SKM-1 treated with dmso at 0.1 percent for 144 hours (cell line): Measurements from ENCODE around the gene CCDC90B.

Experiments used
- DNase-seq: peaks from one replicate; lab custom pipeline; 2025; ENCODE audit not compliant: unreplicated experiment; lab: John Stamatoyannopoulos, UW

CCDC90B gene

DNA sequence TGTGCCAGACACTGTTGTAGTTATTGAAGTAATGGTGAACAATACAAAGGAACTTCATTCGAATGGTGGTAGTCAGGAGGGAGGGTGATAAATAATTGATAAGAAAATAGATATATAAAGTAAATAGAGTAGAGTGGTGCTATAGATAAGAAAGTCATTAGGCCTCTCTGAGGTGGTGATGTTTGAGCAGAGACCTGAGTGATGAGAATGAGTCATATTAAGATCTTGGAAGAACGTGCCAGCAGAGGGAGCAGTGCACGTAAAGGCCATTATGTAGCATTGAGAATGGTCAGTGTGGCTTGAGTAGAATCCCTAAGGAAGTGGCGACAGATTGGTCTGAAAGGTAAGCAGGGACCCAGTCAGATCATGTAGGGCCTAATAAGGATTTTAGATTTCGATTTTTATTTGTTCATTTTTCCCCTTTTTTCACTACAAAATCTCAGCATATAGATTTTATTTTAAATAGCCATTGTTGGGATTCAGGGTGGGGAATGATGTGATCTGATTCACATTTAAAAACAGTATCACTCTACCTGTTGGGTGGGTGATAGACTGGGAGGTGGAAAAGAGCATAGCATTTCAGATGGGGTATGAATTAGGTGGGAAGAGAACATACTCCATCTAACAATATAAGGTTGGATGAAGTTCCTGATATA is 44.7 kb downstream of the CCDC90B start:
- peak; percentile 45 for DNase-seq

DNA sequence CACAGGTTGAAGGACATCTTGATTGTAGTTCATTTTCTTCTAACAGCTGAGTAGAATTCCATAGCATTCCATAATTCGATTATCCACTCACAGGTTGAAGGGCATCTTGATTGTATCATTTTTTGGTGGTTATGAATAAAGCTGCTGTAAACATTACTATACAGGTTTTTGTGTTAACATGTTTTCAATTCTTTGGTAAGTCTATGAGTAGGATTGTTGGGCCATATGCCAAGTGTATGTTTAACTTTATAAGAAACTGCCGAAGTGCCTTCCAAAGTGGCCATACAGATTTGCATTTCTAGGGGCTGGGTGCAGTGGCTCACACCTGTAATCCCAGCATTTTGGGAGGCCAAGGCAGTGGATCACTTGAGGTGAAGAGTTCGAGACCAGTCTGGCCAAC is 48.1 kb downstream of the CCDC90B start:
- no peak for DNase-seq

DNA sequence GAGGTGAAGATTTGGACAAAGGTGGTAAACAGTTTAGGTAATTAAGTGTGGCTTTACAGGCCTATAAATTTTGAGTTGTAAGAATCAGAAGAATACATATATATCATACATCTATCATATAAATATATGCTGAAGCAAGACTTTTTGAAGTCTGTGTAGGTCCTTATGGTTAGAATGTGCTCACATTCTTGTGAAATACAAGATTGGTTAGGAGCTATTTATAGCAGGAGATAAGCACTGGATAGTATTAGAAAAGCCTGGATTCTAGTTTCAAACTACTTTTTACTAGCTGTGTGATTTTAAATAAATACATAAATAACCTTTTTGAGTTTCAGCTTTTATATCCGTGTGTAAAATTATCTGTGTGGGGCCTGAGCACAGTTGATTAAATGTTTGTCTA is 50.3 kb downstream of the CCDC90B start:
- DNase-seq = peak; percentile 2

DNA sequence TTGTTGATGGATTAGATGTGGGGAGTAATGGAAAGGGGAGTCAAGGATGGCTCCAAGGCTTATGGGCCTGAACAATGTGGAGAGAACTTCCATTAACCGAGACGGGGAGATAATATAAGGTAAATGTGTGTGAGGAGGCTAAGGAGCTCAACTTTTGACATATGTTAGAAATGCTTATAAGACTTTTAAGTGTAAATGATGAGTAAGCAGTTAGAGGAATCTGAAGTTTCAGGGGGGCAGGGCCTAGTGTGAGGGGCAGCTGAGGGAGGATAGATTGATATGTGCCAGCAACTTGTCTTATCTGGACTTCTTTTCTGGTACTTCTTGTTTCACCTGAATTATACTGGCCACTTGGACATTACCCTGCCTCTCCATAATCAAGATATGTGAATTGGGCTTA is 62.7 kb downstream of the CCDC90B start:
- no peak for DNase-seq

DNA sequence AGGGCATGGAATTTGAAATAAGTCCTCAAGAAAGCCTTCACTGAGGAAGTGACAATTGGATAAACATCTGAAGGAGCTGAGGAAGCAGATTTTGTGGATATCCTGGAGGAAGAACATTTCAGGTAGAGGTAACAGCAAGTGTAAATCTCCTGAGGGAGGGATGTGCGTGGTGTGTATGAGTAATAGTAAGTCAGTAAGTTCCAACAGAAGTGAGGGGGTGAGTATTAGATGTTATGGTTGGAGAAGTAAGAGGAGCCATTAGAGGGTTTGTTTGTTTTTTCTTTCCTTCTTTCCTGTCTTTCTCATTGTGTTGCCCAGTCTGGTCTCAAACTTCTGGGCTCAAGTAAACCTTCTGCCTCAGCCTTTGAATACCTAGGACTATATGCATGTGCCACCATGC is 63.7 kb downstream of the CCDC90B start:
- DNase-seq = no peak

DNA sequence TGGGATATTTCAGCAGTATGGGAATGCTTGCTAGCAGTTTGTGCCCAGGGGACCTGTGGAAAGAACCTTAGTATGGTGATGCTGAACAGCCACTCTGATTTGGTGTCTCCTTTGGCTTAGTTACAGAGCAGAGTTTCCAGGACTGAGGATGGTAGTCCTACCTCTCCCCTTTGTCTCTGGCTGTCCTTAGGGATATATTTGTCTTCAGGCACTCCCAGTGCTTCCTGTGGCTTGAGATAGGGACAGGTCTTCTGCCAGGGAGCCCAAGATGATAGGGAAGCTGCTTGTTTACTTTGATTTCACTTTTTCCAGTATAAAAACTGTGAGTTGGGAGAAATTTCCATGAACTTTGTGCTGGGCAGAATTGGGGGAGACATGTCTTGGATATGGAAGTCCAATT is 64.5 kb downstream of the CCDC90B start:
- no peak for DNase-seq

DNA sequence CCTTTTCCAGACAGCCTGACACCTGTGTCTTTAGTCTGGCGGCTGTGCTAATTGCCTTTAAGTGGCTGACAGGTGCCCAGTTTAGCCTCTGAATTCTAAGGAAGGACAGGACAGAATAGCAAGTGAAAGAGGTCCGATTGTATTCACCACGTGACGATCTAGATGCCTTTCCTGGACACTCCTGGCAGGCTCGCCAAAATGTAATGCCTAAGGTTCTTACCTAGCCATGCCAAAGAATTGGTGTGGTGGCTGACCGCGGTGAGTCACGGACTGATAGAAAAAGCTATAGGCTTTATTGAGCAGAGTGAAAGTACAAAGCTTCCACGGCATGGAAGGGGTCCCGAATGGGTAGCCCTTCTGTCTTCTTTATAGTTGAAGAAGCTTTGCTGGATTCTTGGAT is 65.9 kb downstream of the CCDC90B start:
- no peak for DNase-seq

DNA sequence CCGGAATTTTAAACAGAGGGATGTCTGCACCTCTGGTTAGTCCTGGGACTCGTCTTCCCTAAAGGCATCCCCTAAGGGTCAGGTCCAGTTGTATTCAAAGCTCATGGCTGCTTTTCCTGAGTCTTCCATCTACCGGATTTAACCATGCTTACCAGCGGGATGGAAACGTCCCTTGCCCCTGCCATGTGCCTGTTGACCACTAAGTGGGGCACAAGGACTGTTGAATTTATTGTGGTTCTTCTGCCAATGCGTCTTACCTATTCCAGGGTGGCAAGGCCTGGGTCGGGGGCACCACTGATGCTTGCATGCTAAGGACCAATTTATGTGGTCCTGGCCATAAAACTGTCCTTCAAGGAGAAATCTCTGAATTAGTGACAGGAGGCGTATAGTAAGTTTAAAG is 67.1 kb downstream of the CCDC90B start:
- DNase-seq = no peak
